OCI-LY1 (cell line): Measurements from ENCODE around the gene RNPEPL1.

Source experiments
- H2AFZ ChIP-seq: fragments of 200-600 bp; sonication (generic), shearing (Covaris generic); 2 replicates; pipeline ENCODE4 v1.6.0; 2014; ENCODE audit warnings: antibody characterized with exemption, mild to moderate bottlenecking, low read length
- H3F3A ChIP-seq: fragments of 200-600 bp; sonication (generic), shearing (Covaris generic); 2 replicates; pipeline ENCODE4 v1.6.0; 2014; ENCODE audit warnings: mild to moderate bottlenecking, antibody characterized with exemption, low read length, moderate library complexity; ENCODE audit not compliant: insufficient read depth
- H3K27ac ChIP-seq: fragments of 200-600 bp; sonication (generic); 2 replicates; pipeline ENCODE4 v1.5.1; 2014; ENCODE audit warnings: low read length, mixed run types, mild to moderate bottlenecking, low read depth; ENCODE audit not compliant: poor library complexity, severe bottlenecking
- H3K27me3 ChIP-seq: fragments of 200-600 bp; sonication (generic); 2 replicates; pipeline ENCODE4 v1.6.0; 2014; ENCODE audit warnings: antibody characterized with exemption, mild to moderate bottlenecking, low read length, moderate library complexity; ENCODE audit not compliant: insufficient read depth
- H3K36me3 ChIP-seq: fragments of 200-600 bp; sonication (generic); 2 replicates; pipeline ENCODE4 v1.6.1; 2014; ENCODE audit warnings: mild to moderate bottlenecking, antibody characterized with exemption, low read length, moderate library complexity, mixed read lengths; ENCODE audit not compliant: insufficient read depth
- H3K4me1 ChIP-seq: fragments of 200-600 bp; sonication (generic); 2 replicates; pipeline ENCODE4 v1.5.1; 2014; ENCODE audit warnings: mild to moderate bottlenecking, low read length, moderate library complexity; ENCODE audit not compliant: insufficient read depth, severe bottlenecking
- H3K4me2 ChIP-seq: fragments of 200-600 bp; sonication (generic), shearing (Covaris generic); 2 replicates; pipeline ENCODE4 v1.6.1; 2014; ENCODE audit warnings: low read length
- H3K4me3 ChIP-seq: fragments of 200-600 bp; sonication (generic); 2 replicates; pipeline ENCODE4 v1.5.1; 2014; ENCODE audit warnings: low read length, low read depth, mild to moderate bottlenecking, mixed read lengths; ENCODE audit not compliant: poor library complexity, severe bottlenecking
- H3K79me2 ChIP-seq: fragments of 200-600 bp; shearing (Covaris generic); 2 replicates; pipeline ENCODE4 v1.6.1; 2016; ENCODE audit warnings: mixed run types, low read length, mixed read lengths; ENCODE audit not compliant: insufficient read depth
- H3K9ac ChIP-seq: fragments of 200-600 bp; sonication (generic), shearing (Covaris generic); 2 replicates; pipeline ENCODE4 v1.6.1; 2014; ENCODE audit warnings: mild to moderate bottlenecking, low read length, mixed read lengths
- H3K9me2 ChIP-seq: fragments of 200-600 bp; sonication (generic), shearing (Covaris generic); 2 replicates; pipeline ENCODE4 v1.6.1; 2014; ENCODE audit warnings: low read depth, mild to moderate bottlenecking, low read length, mixed read lengths
- H3K9me3 ChIP-seq: fragments of 200-600 bp; shearing (Covaris generic); 2 replicates; pipeline ENCODE4 v1.6.1; 2014; ENCODE audit warnings: low read length, mixed read lengths
- H4K20me1 ChIP-seq: fragments of 200-600 bp; sonication (generic), shearing (Covaris generic); 2 replicates; pipeline ENCODE4 v1.6.0; 2016; ENCODE audit warnings: mild to moderate bottlenecking, low read length; ENCODE audit not compliant: insufficient read depth
- EZH2 ChIP-seq: fragments of 200-600 bp; sonication (generic), shearing (Covaris generic); IDR thresholded peaks from 2 replicates; pipeline ENCODE4 v1.8.0; 2017; ENCODE audit warnings: borderline replicate concordance, mixed run types, mild to moderate bottlenecking, antibody characterized with exemption, low read length, moderate library complexity, mixed read lengths
- TF ChIP-seq, protein P1 (sequence below): fragments of 200-600 bp; sonication (generic), shearing (Covaris generic); IDR thresholded peaks from 2 replicates; pipeline ENCODE4 v1.5.1; 2017; ENCODE audit warnings: mild to moderate bottlenecking, antibody characterized with exemption, low read length, moderate library complexity, mixed read lengths

The RNPEPL1 gene

DNA sequence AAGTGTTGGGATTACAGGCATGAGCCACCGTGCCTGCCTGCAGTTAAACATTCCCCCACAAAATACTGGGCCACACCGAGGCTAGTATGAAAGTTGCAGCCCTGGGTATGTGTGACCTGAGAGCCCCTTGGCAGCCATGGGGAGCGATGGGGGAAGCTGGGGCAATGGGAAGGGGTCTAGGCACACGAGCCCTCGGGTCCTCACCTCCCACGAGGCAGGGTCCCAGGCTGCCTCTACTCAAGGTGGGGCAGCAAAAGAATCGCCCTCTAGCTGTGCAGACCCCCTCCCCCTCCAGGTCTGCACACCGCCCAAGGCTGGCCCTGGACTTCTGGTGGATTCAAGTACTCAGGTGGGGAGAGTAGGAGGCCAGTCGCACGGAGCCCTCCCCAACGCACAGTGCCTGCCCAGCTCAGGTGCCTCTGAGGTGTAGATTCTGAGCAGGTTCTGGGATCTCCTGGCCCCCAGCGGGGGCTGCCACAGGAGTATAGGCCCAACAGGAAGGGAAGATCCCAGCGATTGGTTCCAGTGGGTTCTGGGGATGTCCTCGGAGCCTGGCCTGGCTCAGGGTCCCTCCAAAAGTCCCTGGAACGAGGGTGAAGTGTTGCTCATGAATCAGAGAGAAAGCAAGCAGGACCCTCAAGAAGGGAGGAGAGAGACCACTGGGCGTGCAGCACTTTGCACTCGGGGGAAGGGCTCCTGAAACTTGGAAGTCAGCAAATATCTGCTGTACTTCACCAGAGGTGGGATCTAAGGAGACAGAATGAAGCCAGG, 59.6 kb downstream of the RNPEPL1 start:
- no peak overlapping the region for H3K4me3 ChIP-seq
- H4K20me1 ChIP-seq, result no peaks in the 10 kb centered on the region
- no peaks in the 10 kb centered on the region for H3K27me3 ChIP-seq
- H3K36me3 ChIP-seq, result no peaks in the 10 kb centered on the region
- H2AFZ ChIP-seq, result no peak overlapping the region
- no peaks in the 10 kb centered on the region for H3K9me2 ChIP-seq
- H3K4me1 ChIP-seq, result no peaks in the 10 kb centered on the region
- no peaks in the 10 kb centered on the region for H3F3A ChIP-seq
- H3K79me2 ChIP-seq, result no peaks in the 10 kb centered on the region
- no peak overlapping the region for H3K27ac ChIP-seq
- no peak overlapping the region for H3K9ac ChIP-seq
- TF ChIP-seq, protein P1, sequence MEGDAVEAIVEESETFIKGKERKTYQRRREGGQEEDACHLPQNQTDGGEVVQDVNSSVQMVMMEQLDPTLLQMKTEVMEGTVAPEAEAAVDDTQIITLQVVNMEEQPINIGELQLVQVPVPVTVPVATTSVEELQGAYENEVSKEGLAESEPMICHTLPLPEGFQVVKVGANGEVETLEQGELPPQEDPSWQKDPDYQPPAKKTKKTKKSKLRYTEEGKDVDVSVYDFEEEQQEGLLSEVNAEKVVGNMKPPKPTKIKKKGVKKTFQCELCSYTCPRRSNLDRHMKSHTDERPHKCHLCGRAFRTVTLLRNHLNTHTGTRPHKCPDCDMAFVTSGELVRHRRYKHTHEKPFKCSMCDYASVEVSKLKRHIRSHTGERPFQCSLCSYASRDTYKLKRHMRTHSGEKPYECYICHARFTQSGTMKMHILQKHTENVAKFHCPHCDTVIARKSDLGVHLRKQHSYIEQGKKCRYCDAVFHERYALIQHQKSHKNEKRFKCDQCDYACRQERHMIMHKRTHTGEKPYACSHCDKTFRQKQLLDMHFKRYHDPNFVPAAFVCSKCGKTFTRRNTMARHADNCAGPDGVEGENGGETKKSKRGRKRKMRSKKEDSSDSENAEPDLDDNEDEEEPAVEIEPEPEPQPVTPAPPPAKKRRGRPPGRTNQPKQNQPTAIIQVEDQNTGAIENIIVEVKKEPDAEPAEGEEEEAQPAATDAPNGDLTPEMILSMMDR, result no peak
- no peak for TF ChIP-seq EZH2
- no peaks in the 10 kb centered on the region for H3K9me3 ChIP-seq
- no peak overlapping the region for H3K4me2 ChIP-seq

DNA sequence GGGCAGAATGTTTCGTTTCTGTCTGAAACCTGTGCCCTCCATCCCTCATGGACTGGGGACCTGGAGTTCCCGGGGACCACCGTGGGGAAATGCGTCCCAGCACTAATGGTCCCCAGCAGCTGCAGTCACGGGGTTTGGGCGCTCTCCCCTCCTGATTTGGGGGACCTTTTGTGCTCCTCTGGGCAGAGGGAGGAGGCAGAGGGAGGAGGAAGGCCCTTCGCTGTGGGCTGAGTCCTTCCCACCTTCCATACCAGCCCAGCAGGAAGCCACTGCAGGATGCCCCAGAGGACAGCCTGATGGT, 60.2 kb downstream of the RNPEPL1 start:
- no peak overlapping the region for H2AFZ ChIP-seq
- no peaks in the 10 kb centered on the region for H3K4me1 ChIP-seq
- TF ChIP-seq, protein P1, result no peak
- TF ChIP-seq EZH2, result no peak
- no peaks in the 10 kb centered on the region for H4K20me1 ChIP-seq
- no peak overlapping the region for H3K9ac ChIP-seq
- H3K27ac ChIP-seq, result no peak overlapping the region
- H3F3A ChIP-seq, result no peaks in the 10 kb centered on the region
- no peaks in the 10 kb centered on the region for H3K36me3 ChIP-seq
- no peaks in the 10 kb centered on the region for H3K9me2 ChIP-seq
- no peak overlapping the region for H3K4me3 ChIP-seq
- no peaks in the 10 kb centered on the region for H3K9me3 ChIP-seq
- H3K27me3 ChIP-seq, result no peaks in the 10 kb centered on the region
- H3K4me2 ChIP-seq, result no peak overlapping the region
- no peaks in the 10 kb centered on the region for H3K79me2 ChIP-seq

DNA sequence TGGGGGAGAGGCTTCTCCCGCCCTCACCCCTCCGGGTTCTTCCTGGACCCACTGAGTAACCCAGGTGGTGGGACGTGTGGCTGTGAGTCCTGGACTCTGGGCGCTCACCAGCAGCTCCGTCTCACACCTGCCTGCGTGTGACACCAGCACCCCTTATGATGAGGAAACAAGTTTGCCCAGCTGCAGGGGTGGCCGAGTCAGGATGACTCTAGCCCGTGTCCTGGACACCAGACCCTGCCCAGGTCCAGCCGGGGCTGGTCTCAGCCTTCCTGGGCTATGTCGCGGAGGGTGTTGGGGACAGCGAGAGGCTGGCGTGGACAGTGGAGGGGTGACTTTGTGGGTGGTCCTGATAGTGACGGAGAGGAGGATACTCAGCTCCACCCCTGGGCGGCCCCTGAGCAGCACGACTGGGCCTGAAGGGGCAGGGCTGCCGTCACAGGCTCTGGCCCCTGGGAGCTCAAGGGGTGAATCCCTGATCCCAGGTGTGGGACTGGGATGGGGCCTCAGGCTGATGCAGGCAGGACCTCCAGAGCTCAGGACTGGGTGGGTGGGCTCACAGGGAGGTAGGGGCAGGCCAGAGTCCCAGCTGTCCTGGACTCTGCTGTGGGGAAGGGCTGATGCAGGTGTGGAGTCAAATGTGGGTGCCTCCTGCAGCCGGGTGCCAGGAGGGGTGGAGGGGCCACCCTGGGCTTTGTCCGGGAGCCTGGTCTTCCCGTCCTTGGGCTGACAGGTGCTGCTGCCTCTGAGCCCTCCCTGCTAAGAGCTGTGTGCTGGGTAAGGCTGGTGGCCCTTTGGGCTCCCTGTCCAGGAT, 60.7 kb downstream of the RNPEPL1 start:
- Histone ChIP-seq H3F3A (no peaks in the 10 kb centered on the region), H3K27ac (no peak overlapping the region)
- no peak for TF ChIP-seq EZH2
- TF ChIP-seq, protein P1, result no peak

More for the DNA sequence above, 60.7 kb downstream of the RNPEPL1 start:
- no peak overlapping the region for H3K4me2 ChIP-seq
- no peaks in the 10 kb centered on the region for H3K4me1 ChIP-seq
- no peak overlapping the region for H3K9ac ChIP-seq
- H3K27me3 ChIP-seq, result no peaks in the 10 kb centered on the region
- no peak overlapping the region for H3K4me3 ChIP-seq
- H2AFZ ChIP-seq, result no peak overlapping the region
- H3K9me2 ChIP-seq, result no peaks in the 10 kb centered on the region
- no peaks in the 10 kb centered on the region for H3K9me3 ChIP-seq
- no peaks in the 10 kb centered on the region for H3K79me2 ChIP-seq
- no peaks in the 10 kb centered on the region for H4K20me1 ChIP-seq
- no peaks in the 10 kb centered on the region for H3K36me3 ChIP-seq
